GM23338 (cell line): ENCODE data around the gene STRN. TPM values are rescaled to one million over a fixed set of nuclear protein-coding genes. Genes with fewer than 3 reads are reported as not detected.
A peak's percentile ranks its signal among the peaks of the same experiment; 100 is the strongest.

ENCODE experiments used
- ATAC-seq: fragments of 200-7000 bp; cut with Tn5 transposase; 3 replicates; pipeline ENCODE4 v1.9.1; 2020
- DNase-seq: peaks from one replicate; pipeline ENCODE4 v3.0.0-alpha.2; 2015; ENCODE audit warnings: low spot score
- H2AFZ ChIP-seq: fragments of 200-600 bp; sonication (generic); 2 replicates; pipeline ENCODE4 v1.8.0; 2016; ENCODE audit warnings: antibody characterized with exemption, mild to moderate bottlenecking, moderate library complexity
- H3F3A ChIP-seq: fragments of 200-600 bp; sonication (generic); replicated peaks from 2 replicates; pipeline ENCODE4 v1.8.0; 2017; ENCODE audit warnings: antibody characterized with exemption, mixed run types, low read depth
- H3K27ac ChIP-seq: fragments of 200-600 bp; sonication (generic); 2 replicates; pipeline ENCODE4 v1.6.1; 2016; ENCODE audit warnings: low read depth
- H3K27me3 ChIP-seq: fragments of 200-600 bp; sonication (generic); 2 replicates; pipeline ENCODE4 v1.8.0; 2016; ENCODE audit warnings: mild to moderate bottlenecking, mixed run types, moderate library complexity; ENCODE audit not compliant: insufficient read depth
- H3K36me3 ChIP-seq: fragments of 200-600 bp; sonication (generic); 2 replicates; pipeline ENCODE4 v1.8.0; 2016; ENCODE audit warnings: mild to moderate bottlenecking; ENCODE audit not compliant: insufficient read depth
- H3K4me1 ChIP-seq: fragments of 200-600 bp; sonication (generic); 2 replicates; pipeline ENCODE4 v1.8.0; 2016; ENCODE audit warnings: mild to moderate bottlenecking, moderate library complexity; ENCODE audit not compliant: insufficient read depth
- H3K4me2 ChIP-seq: fragments of 200-600 bp; sonication (generic); 2 replicates; pipeline ENCODE4 v1.7.1; 2017; ENCODE audit warnings: mixed run types
- H3K4me3 ChIP-seq: fragments of 200-600 bp; sonication (generic); 2 replicates; pipeline ENCODE4 v1.6.1; 2016; ENCODE audit warnings: mixed run types
- H3K79me2 ChIP-seq: fragments of 200-600 bp; sonication (generic); replicated peaks from 2 replicates; pipeline ENCODE4 v1.8.0; 2017; ENCODE audit warnings: mild to moderate bottlenecking; ENCODE audit not compliant: insufficient read depth
- H3K9me2 ChIP-seq: fragments of 200-600 bp; sonication (generic); 2 replicates; pipeline ENCODE4 v1.8.0; 2017; ENCODE audit not compliant: insufficient read depth
- H4K20me1 ChIP-seq: fragments of 200-600 bp; sonication (generic); replicated peaks from 2 replicates; pipeline ENCODE4 v1.8.0; 2017; ENCODE audit warnings: mild to moderate bottlenecking; ENCODE audit not compliant: insufficient read depth
- H3K27ac Mint-ChIP-seq: 2 replicates; pipeline ENCODE4 v1.8.0; 2020; ENCODE audit warnings: inconsistent platforms, mild to moderate bottlenecking, moderate library complexity, mixed read lengths
- H3K27me3 Mint-ChIP-seq: 3 replicates; pipeline ENCODE4 v1.8.0; 2022; ENCODE audit warnings: low read depth, mild to moderate bottlenecking, moderate library complexity, mixed read lengths, inconsistent platforms; ENCODE audit not compliant: insufficient read depth, poor library complexity
- H3K36me3 Mint-ChIP-seq: 3 replicates; pipeline ENCODE4 v1.8.0; 2021; ENCODE audit warnings: low read depth, mild to moderate bottlenecking, inconsistent platforms, moderate library complexity, mixed read lengths
- H3K4me1 Mint-ChIP-seq: 3 replicates; pipeline ENCODE4 v1.8.0; 2020; ENCODE audit warnings: mild to moderate bottlenecking, inconsistent platforms, mixed read lengths
- H3K4me3 Mint-ChIP-seq: 3 replicates; pipeline ENCODE4 v1.8.0; 2021; ENCODE audit warnings: moderate library complexity, mild to moderate bottlenecking, inconsistent platforms, mixed read lengths
- H3K9me3 Mint-ChIP-seq: 3 replicates; pipeline ENCODE4 v1.8.0; 2020; ENCODE audit warnings: moderate library complexity, mild to moderate bottlenecking, inconsistent platforms, mixed read lengths
- CREB1 ChIP-seq: fragments of 250-450 bp; sonication (Bioruptor Pico); IDR thresholded peaks from 2 replicates; pipeline ENCODE4 v1.5.0; 2020; ENCODE audit warnings: low read depth, mild to moderate bottlenecking, moderate library complexity
- EZH2 ChIP-seq: fragments of 200-600 bp; sonication (generic); IDR thresholded peaks from one replicate; pipeline ENCODE4 v1.8.0; 2017; ENCODE audit warnings: antibody characterized with exemption, mild to moderate bottlenecking, low read depth; ENCODE audit not compliant: unreplicated experiment
- EZH2phosphoT487 ChIP-seq: fragments of 200-600 bp; sonication (generic); IDR thresholded peaks from one replicate; pipeline ENCODE4 v1.8.1; 2018; ENCODE audit warnings: antibody characterized with exemption; ENCODE audit not compliant: unreplicated experiment
- JUNB ChIP-seq: IDR thresholded peaks from one replicate; pipeline ENCODE4 v1.6.1; 2016; ENCODE audit warnings: antibody characterized with exemption; ENCODE audit not compliant: unreplicated experiment
- NANOG ChIP-seq: IDR thresholded peaks from 2 replicates; pipeline ENCODE4 v1.6.1; 2016; ENCODE audit warnings: antibody characterized with exemption, borderline replicate concordance
- POLR2AphosphoS5 ChIP-seq: IDR thresholded peaks from 2 replicates; pipeline ENCODE4 v1.6.1; 2016; ENCODE audit warnings: antibody characterized with exemption, low read depth
- STAT1 ChIP-seq: IDR thresholded peaks from one replicate; pipeline ENCODE4 v1.6.1; 2016; ENCODE audit warnings: antibody characterized with exemption; ENCODE audit not compliant: unreplicated experiment
- ZNF114 ChIP-seq: fragments of 250-450 bp; sonication (Bioruptor Pico); IDR thresholded peaks from 2 replicates; pipeline ENCODE4 v1.5.0; 2020; ENCODE audit warnings: mild to moderate bottlenecking, moderate library complexity
- polyA plus RNA-seq: library from polyadenylated mRNA; unstranded; fragments of >200 nt; fragmentation: Nextera tagmentation; extraction: Ambion mirVana; gene quantifications from 2 replicates; pipeline ENCODE4 v1.2.1, GENCODE V29; 2016
- total RNA-seq: library from RNA; depleted of rRNA; stranded (reverse); fragments of >200 nt; shearing (Covaris generic); gene quantifications from 2 replicates; pipeline ENCODE4 v1.2.3, GENCODE V29; 2014
- TF ChIP-seq, protein P1 (sequence below): fragments of 250-450 bp; sonication (Bioruptor Pico); IDR thresholded peaks from 2 replicates; pipeline ENCODE4 v1.5.0; 2020; ENCODE audit warnings: mild to moderate bottlenecking, moderate library complexity
- TF ChIP-seq, protein P2 (sequence below), 2 experiments: fragments of 200-600 bp in 1 of 2; sonication (generic) in 1 of 2; conservative IDR thresholded peaks; 2 replicates each; pipeline versions ENCODE4 v1.5.1 to v1.6.1; 2016 to 2017; ENCODE audit warnings: antibody characterized with exemption in 2 of 2, low read depth in 2 of 2, mild to moderate bottlenecking in 2 of 2, moderate library complexity in 1 of 2

STRN gene
- total and polyA plus RNA-seq, 2 experiments from 2014 or later = 16.1 to 34.5 TPM

DNA sequence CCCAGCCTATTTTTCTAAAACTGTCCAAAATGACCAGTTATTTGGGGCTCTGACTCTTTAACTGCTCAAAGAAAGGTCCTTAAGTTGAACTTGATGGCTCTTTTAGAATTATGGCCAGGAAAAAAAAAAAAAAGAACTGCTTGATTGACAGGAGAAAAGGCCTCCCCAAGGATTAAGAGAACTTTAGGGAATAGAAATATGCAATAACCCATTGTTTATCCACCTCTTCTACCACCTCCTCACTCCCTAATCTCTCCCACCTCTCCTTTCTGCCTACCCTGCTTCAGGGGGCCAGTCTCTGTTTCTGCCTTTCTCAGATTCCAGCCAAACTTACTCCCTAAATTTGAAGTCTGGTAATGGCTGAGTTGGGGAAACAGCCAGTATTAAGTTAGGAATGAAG lies 5.7 kb upstream of the STRN start (continued):
- TF ChIP-seq, protein P1, sequence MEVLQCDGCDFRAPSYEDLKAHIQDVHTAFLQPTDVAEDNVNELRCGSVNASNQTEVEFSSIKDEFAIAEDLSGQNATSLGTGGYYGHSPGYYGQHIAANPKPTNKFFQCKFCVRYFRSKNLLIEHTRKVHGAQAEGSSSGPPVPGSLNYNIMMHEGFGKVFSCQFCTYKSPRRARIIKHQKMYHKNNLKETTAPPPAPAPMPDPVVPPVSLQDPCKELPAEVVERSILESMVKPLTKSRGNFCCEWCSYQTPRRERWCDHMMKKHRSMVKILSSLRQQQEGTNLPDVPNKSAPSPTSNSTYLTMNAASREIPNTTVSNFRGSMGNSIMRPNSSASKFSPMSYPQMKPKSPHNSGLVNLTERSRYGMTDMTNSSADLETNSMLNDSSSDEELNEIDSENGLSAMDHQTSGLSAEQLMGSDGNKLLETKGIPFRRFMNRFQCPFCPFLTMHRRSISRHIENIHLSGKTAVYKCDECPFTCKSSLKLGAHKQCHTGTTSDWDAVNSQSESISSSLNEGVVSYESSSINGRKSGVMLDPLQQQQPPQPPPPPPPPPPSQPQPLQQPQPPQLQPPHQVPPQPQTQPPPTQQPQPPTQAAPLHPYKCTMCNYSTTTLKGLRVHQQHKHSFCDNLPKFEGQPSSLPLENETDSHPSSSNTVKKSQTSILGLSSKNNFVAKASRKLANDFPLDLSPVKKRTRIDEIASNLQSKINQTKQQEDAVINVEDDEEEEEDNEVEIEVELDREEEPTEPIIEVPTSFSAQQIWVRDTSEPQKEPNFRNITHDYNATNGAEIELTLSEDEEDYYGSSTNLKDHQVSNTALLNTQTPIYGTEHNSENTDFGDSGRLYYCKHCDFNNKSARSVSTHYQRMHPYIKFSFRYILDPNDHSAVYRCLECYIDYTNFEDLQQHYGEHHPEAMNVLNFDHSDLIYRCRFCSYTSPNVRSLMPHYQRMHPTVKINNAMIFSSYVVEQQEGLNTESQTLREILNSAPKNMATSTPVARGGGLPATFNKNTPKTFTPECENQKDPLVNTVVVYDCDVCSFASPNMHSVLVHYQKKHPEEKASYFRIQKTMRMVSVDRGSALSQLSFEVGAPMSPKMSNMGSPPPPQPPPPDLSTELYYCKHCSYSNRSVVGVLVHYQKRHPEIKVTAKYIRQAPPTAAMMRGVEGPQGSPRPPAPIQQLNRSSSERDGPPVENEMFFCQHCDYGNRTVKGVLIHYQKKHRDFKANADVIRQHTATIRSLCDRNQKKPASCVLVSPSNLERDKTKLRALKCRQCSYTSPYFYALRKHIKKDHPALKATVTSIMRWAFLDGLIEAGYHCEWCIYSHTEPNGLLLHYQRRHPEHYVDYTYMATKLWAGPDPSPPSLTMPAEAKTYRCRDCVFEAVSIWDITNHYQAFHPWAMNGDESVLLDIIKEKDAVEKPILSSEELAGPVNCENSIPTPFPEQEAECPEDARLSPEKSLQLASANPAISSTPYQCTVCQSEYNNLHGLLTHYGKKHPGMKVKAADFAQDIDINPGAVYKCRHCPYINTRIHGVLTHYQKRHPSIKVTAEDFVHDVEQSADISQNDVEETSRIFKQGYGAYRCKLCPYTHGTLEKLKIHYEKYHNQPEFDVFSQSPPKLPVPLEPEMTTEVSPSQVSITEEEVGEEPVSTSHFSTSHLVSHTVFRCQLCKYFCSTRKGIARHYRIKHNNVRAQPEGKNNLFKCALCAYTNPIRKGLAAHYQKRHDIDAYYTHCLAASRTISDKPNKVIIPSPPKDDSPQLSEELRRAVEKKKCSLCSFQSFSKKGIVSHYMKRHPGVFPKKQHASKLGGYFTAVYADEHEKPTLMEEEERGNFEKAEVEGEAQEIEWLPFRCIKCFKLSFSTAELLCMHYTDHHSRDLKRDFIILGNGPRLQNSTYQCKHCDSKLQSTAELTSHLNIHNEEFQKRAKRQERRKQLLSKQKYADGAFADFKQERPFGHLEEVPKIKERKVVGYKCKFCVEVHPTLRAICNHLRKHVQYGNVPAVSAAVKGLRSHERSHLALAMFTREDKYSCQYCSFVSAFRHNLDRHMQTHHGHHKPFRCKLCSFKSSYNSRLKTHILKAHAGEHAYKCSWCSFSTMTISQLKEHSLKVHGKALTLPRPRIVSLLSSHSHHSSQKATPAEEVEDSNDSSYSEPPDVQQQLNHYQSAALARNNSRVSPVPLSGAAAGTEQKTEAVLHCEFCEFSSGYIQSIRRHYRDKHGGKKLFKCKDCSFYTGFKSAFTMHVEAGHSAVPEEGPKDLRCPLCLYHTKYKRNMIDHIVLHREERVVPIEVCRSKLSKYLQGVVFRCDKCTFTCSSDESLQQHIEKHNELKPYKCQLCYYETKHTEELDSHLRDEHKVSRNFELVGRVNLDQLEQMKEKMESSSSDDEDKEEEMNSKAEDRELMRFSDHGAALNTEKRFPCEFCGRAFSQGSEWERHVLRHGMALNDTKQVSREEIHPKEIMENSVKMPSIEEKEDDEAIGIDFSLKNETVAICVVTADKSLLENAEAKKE (CRISPR knock-in tag) = no peak
- TF ChIP-seq EZH2 = no peak

DNA sequence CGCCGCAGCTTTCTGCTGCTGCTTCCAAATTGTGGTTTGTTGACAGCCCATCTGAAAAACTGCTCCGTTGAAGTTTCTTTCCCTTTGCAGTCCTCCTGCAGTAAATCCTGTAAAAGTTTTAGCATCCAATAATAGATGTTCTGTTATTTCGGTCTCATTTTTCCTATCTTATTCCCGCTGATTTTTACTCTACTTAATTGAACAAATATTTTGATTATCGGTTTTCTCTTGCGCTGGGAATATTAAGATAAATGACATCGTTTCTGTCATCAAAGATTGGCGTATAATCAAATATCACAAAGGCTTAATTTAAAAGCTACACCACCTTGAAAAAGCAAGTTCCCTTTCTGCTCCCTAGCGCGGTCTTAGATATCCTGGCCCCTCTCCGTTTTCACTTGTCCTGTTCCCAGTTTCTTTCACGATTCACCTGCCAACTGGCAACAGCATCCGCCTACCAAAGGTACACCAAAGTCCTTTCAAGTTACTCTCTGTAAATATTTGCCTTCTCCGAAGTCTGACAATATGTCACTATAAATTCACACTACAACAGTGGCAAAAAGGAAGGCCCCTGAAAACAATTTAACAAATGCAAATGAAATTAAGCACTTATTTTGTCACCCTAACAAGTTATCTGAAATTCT lies 1.0 kb upstream of the STRN start:
- H3K4me1 Mint-ChIP-seq = peaks cover 48% of the 10 kb centered on the region
- Histone ChIP-seq H3K79me2 (peaks cover 27% of the 10 kb centered on the region), H2AFZ (peak overlapping the region; percentile 70; the same call in 1 of the 2 replicates), H4K20me1 (no peaks in the 10 kb centered on the region), H3F3A (no peaks in the 10 kb centered on the region), H3K27ac (peak overlapping the region; percentile 22; the same call in 1 of the 2 replicates), H3K4me3 (peak overlapping the region; percentile 92), H3K4me2 (peak overlapping the region; percentile 81), H3K36me3 (no peaks in the 10 kb centered on the region), H3K9me2 (no peaks in the 10 kb centered on the region), H3K4me1 (peaks cover 38% of the 10 kb centered on the region), H3K27me3 (no peaks in the 10 kb centered on the region)
- no peaks in the 10 kb centered on the region for H3K9me3 Mint-ChIP-seq
- peaks cover 22% of the 10 kb centered on the region for H3K27me3 Mint-ChIP-seq
- no peak for DNase-seq
- peak overlapping the region; percentile 58 for H3K27ac Mint-ChIP-seq
- H3K4me3 Mint-ChIP-seq = peak overlapping the region; percentile 90
- peaks cover 2% of the 10 kb centered on the region; the same call in 1 of the 3 replicates for H3K36me3 Mint-ChIP-seq
- ATAC-seq = no peak
- TF ChIP-seq EZH2phosphoT487 = no peak
- TF ChIP-seq ZNF114 (CRISPR knock-in tag) = no peak
- TF ChIP-seq POLR2AphosphoS5 = no peak
- TF ChIP-seq CREB1 = no peak
- no peak for TF ChIP-seq NANOG
- TF ChIP-seq JUNB = no peak
- TF ChIP-seq, protein P2, sequence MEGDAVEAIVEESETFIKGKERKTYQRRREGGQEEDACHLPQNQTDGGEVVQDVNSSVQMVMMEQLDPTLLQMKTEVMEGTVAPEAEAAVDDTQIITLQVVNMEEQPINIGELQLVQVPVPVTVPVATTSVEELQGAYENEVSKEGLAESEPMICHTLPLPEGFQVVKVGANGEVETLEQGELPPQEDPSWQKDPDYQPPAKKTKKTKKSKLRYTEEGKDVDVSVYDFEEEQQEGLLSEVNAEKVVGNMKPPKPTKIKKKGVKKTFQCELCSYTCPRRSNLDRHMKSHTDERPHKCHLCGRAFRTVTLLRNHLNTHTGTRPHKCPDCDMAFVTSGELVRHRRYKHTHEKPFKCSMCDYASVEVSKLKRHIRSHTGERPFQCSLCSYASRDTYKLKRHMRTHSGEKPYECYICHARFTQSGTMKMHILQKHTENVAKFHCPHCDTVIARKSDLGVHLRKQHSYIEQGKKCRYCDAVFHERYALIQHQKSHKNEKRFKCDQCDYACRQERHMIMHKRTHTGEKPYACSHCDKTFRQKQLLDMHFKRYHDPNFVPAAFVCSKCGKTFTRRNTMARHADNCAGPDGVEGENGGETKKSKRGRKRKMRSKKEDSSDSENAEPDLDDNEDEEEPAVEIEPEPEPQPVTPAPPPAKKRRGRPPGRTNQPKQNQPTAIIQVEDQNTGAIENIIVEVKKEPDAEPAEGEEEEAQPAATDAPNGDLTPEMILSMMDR (conservative IDR thresholded peaks at IDR 0.05; ENCODE audit: low read depth in 2 of 2) = no peak
- no peak for TF ChIP-seq EZH2
- TF ChIP-seq STAT1 = no peak
